GM19455 (cell line): ENCODE results near the gene ARHGAP15.

Experiments used
- ATAC-seq: cut with Tn5 transposase; IDR thresholded peaks from one replicate; pipeline ENCODE4 v1.9.1; 2021; ENCODE audit not compliant: unreplicated experiment

ARHGAP15 gene

DNA sequence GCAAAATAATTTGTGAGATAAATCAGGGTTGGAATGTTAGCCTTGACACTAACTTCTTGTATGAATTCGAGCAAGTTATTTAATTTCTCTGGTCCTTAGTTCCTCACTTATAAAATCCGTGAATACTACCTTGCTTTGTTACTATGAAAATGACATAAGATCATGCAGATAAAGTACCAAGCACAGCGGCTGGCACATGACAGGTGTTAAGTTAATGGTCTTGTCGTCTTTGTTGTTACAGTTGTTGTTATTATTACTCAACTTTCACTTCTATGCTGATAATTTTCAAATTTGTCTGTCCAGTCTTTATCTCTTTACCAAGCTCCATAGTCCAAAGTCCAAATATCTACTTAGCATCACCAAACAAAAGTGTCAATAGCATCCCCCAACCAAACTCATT is 482.1 kb downstream of the ARHGAP15 start:
- no peak for ATAC-seq

DNA sequence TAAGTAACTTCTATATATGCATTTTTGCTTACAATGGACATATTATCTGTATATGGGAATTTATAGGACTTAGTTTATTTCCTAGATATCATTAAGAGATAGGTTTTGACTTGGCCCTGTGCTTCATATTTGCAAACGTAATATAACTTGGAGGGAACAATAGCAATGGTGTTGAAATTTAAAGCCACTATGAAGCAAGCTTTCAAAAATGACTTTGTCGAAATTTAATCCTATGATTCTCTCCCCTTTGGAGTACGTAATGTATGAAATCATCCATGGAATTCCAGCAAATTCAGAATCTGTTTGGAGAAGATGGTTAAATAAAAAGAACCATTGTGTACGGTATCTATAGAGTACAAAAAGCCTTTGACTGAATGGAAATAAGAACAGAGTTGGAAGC is 486.3 kb downstream of the ARHGAP15 start:
- ATAC-seq, result no peak

DNA sequence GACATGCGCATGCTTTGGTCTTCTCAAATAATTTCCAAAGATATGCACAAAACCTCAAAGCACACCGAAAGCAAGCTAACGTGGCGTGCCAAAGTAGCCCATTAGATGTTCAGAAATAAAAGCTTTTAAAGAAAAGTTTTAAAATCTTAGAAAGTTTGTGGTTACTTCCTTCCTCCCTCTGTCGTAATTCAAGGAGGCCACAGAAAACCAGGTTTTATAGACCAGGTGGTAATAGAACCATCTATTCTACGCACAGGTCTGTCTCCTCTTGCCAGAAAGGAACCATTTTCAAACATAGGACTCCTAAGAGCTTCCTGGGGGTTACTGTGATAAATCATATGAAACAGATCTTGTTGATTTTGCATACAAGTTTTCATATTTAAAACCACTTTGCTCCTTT is 487.2 kb downstream of the ARHGAP15 start:
- no peak for ATAC-seq

- no peak for ATAC-seq
These were observed 488.7 kb downstream of the ARHGAP15 start for GRCh38 chr2:143617803-143618415.

- ATAC-seq, result no peak
These were observed 492.9 kb downstream of the ARHGAP15 start for GRCh38 chr2:143622106-143622505.

GRCh38 chr2:143623231-143623908 is 494.2 kb downstream of the ARHGAP15 start:
- no peak for ATAC-seq

DNA sequence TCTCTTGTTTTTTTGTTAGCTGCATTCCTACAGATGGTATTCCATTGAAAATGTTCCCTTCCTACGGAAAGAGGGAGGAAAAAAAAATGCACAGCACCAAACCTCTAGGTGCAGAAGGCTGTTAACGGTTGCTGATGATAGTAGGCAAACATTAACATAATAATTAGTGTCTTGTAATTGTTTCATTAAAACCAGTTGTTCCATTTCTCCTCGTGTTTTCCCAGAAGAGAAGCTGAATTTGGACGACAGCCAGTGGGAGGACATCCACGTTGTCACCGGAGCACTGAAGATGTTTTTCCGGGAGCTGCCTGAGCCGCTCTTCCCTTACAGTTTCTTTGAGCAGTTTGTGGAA is 494.7 kb downstream of the ARHGAP15 start:
- ATAC-seq, result no peak

DNA sequence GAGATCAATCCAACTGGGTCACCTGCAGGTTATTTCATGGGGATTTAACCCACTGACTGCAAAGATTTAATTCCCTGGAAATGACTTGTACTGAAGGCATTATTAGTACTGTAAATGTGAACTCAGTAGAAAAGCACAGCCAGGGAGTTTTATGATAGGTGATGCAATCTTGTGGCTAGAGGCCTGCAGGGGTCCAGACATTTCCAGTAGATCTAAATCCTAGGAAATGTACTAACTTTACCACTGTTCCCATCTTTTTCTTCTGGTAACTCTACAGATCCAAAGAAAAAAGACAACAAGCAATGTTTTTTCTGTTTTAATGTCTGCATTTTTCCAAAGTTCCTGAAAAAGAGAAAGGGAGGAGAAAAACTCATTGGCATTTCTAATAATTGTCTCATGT is 500.1 kb downstream of the ARHGAP15 start:
- no peak for ATAC-seq

- ATAC-seq, result no peak
These were observed 503.6 kb downstream of the ARHGAP15 start for GRCh38 chr2:143632751-143633374.

- ATAC-seq, result no peak
These were observed 504.2 kb downstream of the ARHGAP15 start for GRCh38 chr2:143633419-143633818.

- ATAC-seq, result no peak
These were observed 506.1 kb downstream of the ARHGAP15 start for GRCh38 chr2:143635302-143635701.

- ATAC-seq, result no peak
These were observed 506.7 kb downstream of the ARHGAP15 start for GRCh38 chr2:143635936-143636335.

GRCh38 chr2:143640826-143641225 is 511.6 kb downstream of the ARHGAP15 start:
- ATAC-seq, result no peak

DNA sequence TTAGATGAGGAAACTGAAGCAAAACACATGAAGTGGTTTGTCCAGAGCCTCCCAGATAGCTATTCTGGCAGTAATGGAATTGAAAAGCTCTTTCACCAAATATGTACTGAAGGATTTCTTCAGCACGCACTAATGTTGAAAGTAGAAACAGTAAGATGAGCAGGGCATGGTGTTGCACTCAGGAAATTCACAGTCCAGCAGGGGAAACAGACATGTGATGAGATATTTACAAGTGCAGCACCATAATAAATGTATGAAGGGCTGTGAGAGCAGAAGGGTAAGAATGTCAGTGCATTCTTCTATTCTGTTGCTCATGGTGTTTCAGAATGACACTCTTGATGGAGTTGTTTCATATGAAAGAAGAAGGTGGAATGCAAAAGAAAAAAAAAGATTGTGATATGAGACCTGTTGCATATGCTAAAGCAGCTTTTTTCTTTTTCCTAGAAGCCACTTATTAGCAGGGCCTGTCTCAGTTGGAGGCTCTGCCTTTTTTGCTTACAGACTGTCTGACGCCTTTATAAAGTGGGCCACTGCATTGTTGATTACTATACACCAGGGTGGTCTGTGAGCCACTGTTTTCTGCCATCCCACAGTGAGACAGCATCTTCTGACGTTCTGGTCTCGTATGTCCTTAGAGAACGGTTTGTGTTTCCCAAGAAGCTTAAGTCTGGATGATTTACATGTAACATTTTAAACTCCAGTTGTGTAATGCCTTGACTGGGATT is 516.9 kb downstream of the ARHGAP15 start:
- ATAC-seq, result no peak

DNA sequence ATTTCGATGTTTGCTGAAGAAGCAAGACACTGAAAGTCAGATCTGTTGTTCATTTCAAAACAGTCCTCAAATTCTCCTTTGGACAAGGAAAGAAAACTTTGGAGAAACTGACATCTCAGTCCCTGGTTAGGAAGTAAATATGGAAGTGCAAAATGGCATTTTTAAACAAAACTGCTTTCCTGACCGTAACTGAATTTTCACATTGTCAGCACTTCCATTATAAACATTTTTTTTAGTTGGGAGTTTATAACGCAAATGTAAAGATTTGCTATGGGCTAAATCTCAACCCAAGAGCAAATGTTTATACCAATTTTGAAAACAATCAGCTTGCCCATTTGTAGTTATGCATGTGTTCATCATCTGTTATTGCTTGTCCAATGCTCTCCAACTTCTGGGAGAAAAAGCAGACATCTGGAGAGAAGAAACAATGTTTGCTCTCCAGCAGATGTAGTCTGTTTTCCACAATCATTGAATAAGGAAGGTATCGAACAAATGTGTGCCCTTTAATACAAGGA is 520.1 kb downstream of the ARHGAP15 start:
- no peak for ATAC-seq

DNA sequence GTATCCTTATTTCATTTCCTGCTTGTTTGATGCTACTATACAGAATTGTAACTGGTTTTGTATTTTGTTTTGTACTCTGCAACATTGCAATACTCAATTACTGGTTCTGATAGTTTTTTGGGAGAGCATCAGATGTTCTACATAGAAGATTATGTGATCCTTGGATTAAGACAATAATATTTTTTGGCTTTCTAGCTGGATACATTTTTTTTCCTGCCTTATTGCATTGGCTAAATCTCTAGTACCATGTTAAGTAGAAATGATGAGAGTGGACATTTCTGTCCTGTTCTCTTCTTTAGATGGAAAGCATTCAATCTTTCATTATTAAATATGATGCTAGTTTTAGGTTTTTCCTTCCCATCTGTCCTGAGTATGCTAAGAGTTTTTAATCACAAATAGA is 523.5 kb downstream of the ARHGAP15 start:
- no peak for ATAC-seq

DNA sequence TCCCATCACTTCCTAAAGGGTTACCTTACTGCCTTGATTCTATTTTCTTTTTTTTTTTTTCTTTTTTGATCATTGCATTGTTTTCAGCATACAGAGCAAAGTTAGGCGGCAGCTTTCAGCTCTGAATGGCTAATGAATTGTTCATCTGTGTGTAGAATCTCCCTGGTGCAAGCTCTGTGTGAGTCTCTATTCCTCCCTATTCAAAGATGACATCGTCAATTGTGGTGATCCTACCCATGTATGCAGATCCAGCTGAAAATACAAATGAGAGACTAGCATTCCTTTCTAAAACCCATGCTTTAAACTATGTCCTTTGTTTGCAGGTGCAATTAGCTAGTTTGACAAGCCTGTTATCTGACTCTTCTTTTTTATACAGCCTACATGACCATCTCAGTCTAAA is 539.0 kb downstream of the ARHGAP15 start:
- ATAC-seq, result no peak

- no peak for ATAC-seq
These were observed 544.8 kb downstream of the ARHGAP15 start for GRCh38 chr2:143674051-143674450.

DNA sequence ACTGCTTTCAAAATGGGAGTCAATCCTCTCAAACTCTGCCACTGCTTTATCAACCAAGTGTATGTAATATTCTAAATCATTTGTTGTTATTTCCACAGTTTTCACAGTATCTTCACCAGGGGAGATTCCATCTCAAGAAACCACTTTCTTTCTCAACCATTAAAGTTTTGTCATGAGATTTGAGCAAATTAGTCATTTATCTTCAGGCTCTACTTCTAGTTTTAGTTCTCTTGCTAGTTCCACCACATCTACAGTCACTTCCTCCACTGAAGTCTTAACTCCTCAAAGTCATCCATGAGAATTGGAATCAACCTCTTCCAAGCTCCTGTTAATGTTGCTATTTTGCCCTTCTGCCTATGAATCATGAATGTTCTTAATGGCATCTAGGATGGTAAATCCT is 545.8 kb downstream of the ARHGAP15 start:
- no peak for ATAC-seq

GRCh38 chr2:143679617-143680016 is 550.4 kb downstream of the ARHGAP15 start:
- ATAC-seq, result no peak

GRCh38 chr2:143680885-143681405 is 551.7 kb downstream of the ARHGAP15 start:
- ATAC-seq, result no peak
